Osteocyte (in vitro differentiated cells): Measurements from ENCODE around the gene PTPDC1. TPM values are rescaled to one million over a fixed set of nuclear protein-coding genes. Genes with fewer than 3 reads are reported as not detected.

Experiments used
- DNase-seq: peaks from one replicate; pipeline ENCODE4 v3.0.0; 2021; ENCODE audit warnings: mixed read lengths; ENCODE audit not compliant: unreplicated experiment; ENCODE audit errors: extremely low spot score
- H3K27ac Mint-ChIP-seq: one replicate; pipeline ENCODE4 v1.8.0; 2021; ENCODE audit warnings: mild to moderate bottlenecking, mixed read lengths; ENCODE audit not compliant: unreplicated experiment
- H3K27me3 Mint-ChIP-seq: one replicate; pipeline ENCODE4 v1.8.0; 2021; ENCODE audit warnings: mixed read lengths; ENCODE audit not compliant: unreplicated experiment
- H3K36me3 Mint-ChIP-seq: one replicate; pipeline ENCODE4 v1.8.0; 2021; ENCODE audit warnings: mixed read lengths; ENCODE audit not compliant: unreplicated experiment
- H3K4me1 Mint-ChIP-seq: one replicate; pipeline ENCODE4 v1.8.0; 2021; ENCODE audit warnings: mixed read lengths; ENCODE audit not compliant: unreplicated experiment
- H3K4me3 Mint-ChIP-seq: one replicate; pipeline ENCODE4 v1.8.0; 2021; ENCODE audit warnings: mild to moderate bottlenecking, moderate library complexity, mixed read lengths; ENCODE audit not compliant: unreplicated experiment
- H3K9me3 Mint-ChIP-seq: one replicate; pipeline ENCODE4 v1.8.0; 2021; ENCODE audit warnings: mixed read lengths; ENCODE audit not compliant: unreplicated experiment
- CTCF ChIP-seq: fragments of 200-600 bp; sonication (generic); IDR thresholded peaks from 2 replicates; pipeline ENCODE4 v1.5.0; 2021; ENCODE audit warnings: antibody characterized with exemption, mild to moderate bottlenecking, moderate library complexity
- total RNA-seq: library from RNA; stranded (reverse); gene quantifications from 2 replicates; pipeline ENCODE4 v1.2.1, GENCODE V29; 2021

The PTPDC1 gene
- total RNA-seq, 1 donor from 2014 or later, result 11.5 TPM

GRCh38 chr9:94056442-94056974 lies 27.8 kb upstream of the PTPDC1 start:
- H3K4me1 Mint-ChIP-seq, result peaks cover 13% of the 10 kb centered on the region
- H3K9me3 Mint-ChIP-seq, result peaks cover under 1% of the 10 kb centered on the region

GRCh38 chr9:94057918-94058317 lies 26.3 kb upstream of the PTPDC1 start:
- DNase-seq, result no peak
- Mint-ChIP-seq H3K36me3 (peaks cover 11% of the 10 kb centered on the region), H3K27me3 (no peaks in the 10 kb centered on the region), H3K4me1 (peaks cover 13% of the 10 kb centered on the region), H3K27ac (no peak overlapping the region), H3K9me3 (peaks cover 9% of the 10 kb centered on the region), H3K4me3 (no peak overlapping the region)
- no peak for TF ChIP-seq CTCF

More at GRCh38 chr9:94056442-94056974, 27.8 kb upstream of the PTPDC1 start:
- DNase-seq, result no peak
- H3K27ac Mint-ChIP-seq, result peak overlapping the region; percentile 56
- no peak overlapping the region for H3K4me3 Mint-ChIP-seq
- TF ChIP-seq CTCF, result no peak
- H3K36me3 Mint-ChIP-seq, result peaks cover 5% of the 10 kb centered on the region
- H3K27me3 Mint-ChIP-seq, result no peaks in the 10 kb centered on the region

- Mint-ChIP-seq H3K36me3 (peaks cover 11% of the 10 kb centered on the region), H3K4me1 (peaks cover 13% of the 10 kb centered on the region), H3K9me3 (peaks cover 9% of the 10 kb centered on the region), H3K27ac (no peak overlapping the region), H3K27me3 (no peaks in the 10 kb centered on the region), H3K4me3 (no peak overlapping the region)
- TF ChIP-seq CTCF, result no peak
- no peak for DNase-seq
These were observed 22.4 kb upstream of the PTPDC1 start for GRCh38 chr9:94061864-94062263.

GRCh38 chr9:94065535-94065961 lies 18.7 kb upstream of the PTPDC1 start:
- Mint-ChIP-seq H3K9me3 (peaks cover 9% of the 10 kb centered on the region), H3K27ac (peak overlapping the region; percentile 58), H3K4me3 (no peak overlapping the region), H3K27me3 (no peaks in the 10 kb centered on the region), H3K4me1 (peaks cover 10% of the 10 kb centered on the region), H3K36me3 (peaks cover 25% of the 10 kb centered on the region)
- TF ChIP-seq CTCF, result peak; percentile 89
- DNase-seq, result peak; percentile 90

- H3K4me1 Mint-ChIP-seq, result peaks cover 10% of the 10 kb centered on the region
- H3K4me3 Mint-ChIP-seq, result no peak overlapping the region
- no peaks in the 10 kb centered on the region for H3K27me3 Mint-ChIP-seq
- no peak for DNase-seq
- peaks cover 38% of the 10 kb centered on the region for H3K36me3 Mint-ChIP-seq
- no peak overlapping the region for H3K27ac Mint-ChIP-seq
- H3K9me3 Mint-ChIP-seq, result peaks cover 18% of the 10 kb centered on the region
- TF ChIP-seq CTCF, result no peak
These were observed 16.0 kb upstream of the PTPDC1 start for GRCh38 chr9:94068257-94068656.
